Measurements from ENCODE around the gene CTSA.

GRCh38 chr20:45890077-45890984 lies 804 bp upstream of the CTSA start:
- peak; percentile 46 for TF ChIP-seq CTCF (IDR thresholded peaks at IDR 0.05)
- no peak for TF ChIP-seq ZFX (IDR thresholded peaks at IDR 0.05; ENCODE audit: borderline replicate concordance)

Data from 22Rv1 (cell line).